HepG2 (cell line): ENCODE measurements around the gene PANK4. TPM values are rescaled to one million over a fixed set of nuclear protein-coding genes. Genes with fewer than 3 reads are reported as not detected.

ENCODE experiments used
- ATAC-seq: fragments of 200-7000 bp; cut with Tn5 transposase; 3 replicates; pipeline ENCODE4 v1.9.1; 2020; ENCODE audit warnings: mild to moderate bottlenecking, moderate library complexity
- BruUV-seq: library from RNA; stranded (reverse); fragments of 400-500 nt; replicated peaks from 2 replicates; lab custom pipeline; 2021; lab: Mats Ljungman, UMichigan
- CTCF ChIA-PET: fragments of 300-600 bp; formaldehyde crosslinking; extraction: SDS; loops from one replicate; lab custom pipeline; 2021; ENCODE audit warnings: low total read pairs, inconsistent platforms, low intra/inter-chr PET ratio; lab: Yijun Ruan, JAX
- POLR2A ChIA-PET: fragments of 350-600 bp; sonication (Branson Sonifier 250); formaldehyde crosslinking; loops from one replicate; lab custom pipeline; 2020; ENCODE audit warnings: antibody characterized with exemption, inconsistent platforms; lab: Yijun Ruan, JAX
- DNase-seq: peaks from one replicate; pipeline ENCODE4 v3.0.0-alpha.2; 2015; ENCODE audit warnings: low spot score
- FAIRE-seq: peaks from 3 replicates; lab custom pipeline; 2011; peaks lifted over from hg19 to GRCh38; lab: Jason Lieb, UNC
- H2AFZ ChIP-seq: one replicate; pipeline ENCODE4 v1.6.1; 2011; ENCODE audit warnings: low read length, inconsistent platforms
- H3K27ac ChIP-seq: fragments of 300-600 bp; 3 replicates; pipeline ENCODE4 v1.8.0; 2011; ENCODE audit warnings: mixed run types, mild to moderate bottlenecking, mixed read lengths, low read length, inconsistent platforms; ENCODE audit not compliant: insufficient read depth; ENCODE audit errors: extremely low read length
- H3K27me3 ChIP-seq, 2 experiments: fragments of 200-600 bp in 1 of 2; 2 replicates in 1 of 2; 3 replicates in 1 of 2; pipeline versions ENCODE4 v1.6.0 to v1.8.0; 2011; ENCODE audit warnings: low read length in 2 of 2, mild to moderate bottlenecking in 2 of 2, moderate library complexity in 2 of 2, inconsistent platforms in 1 of 2; ENCODE audit not compliant: insufficient read depth in 2 of 2, control insufficient read depth in 1 of 2
- H3K36me3 ChIP-seq, 2 experiments: fragments of 200-600 bp in 1 of 2; replicated peaks in 1 of 2; 2 replicates in 1 of 2; 3 replicates in 1 of 2; pipeline versions ENCODE4 v1.5.1 to v1.8.0; 2011; ENCODE audit warnings: low read length in 2 of 2, inconsistent platforms in 1 of 2; ENCODE audit not compliant: insufficient read depth in 2 of 2, control insufficient read depth in 1 of 2
- H3K4me1 ChIP-seq: 2 replicates; pipeline ENCODE4 v1.5.1; 2012; ENCODE audit warnings: low read length, inconsistent platforms; ENCODE audit not compliant: insufficient read depth
- H3K4me2 ChIP-seq: 2 replicates; pipeline ENCODE4 v1.6.0; 2011; ENCODE audit warnings: low read depth, low read length, inconsistent platforms
- H3K4me3 ChIP-seq, 3 experiments: fragments of 200-600 bp in 1 of 3; sonication (generic), shearing (Covaris generic) in 1 of 3; replicated peaks in 1 of 3; 2 replicates each; pipeline ENCODE4 v1.5.1; 2011 to 2016; ENCODE audit warnings: low read length in 3 of 3, inconsistent platforms in 2 of 3, low read depth in 2 of 3, mild to moderate bottlenecking in 2 of 3, control low read depth in 1 of 3, mixed read lengths in 1 of 3; ENCODE audit not compliant: insufficient read depth in 1 of 3
- H3K79me2 ChIP-seq: one replicate; pipeline ENCODE4 v1.6.1; 2011; ENCODE audit warnings: low read length, inconsistent platforms; ENCODE audit not compliant: insufficient read depth
- H3K9ac ChIP-seq: 2 replicates; pipeline ENCODE4 v1.6.0; 2011; ENCODE audit warnings: mild to moderate bottlenecking, low read depth, low read length, inconsistent platforms; ENCODE audit not compliant: insufficient read depth
- H3K9me3 ChIP-seq: 2 replicates; pipeline ENCODE4 v1.5.1; 2012; ENCODE audit warnings: mild to moderate bottlenecking, low read length
- H4K20me1 ChIP-seq: 2 replicates; pipeline ENCODE4 v1.6.0; 2011; ENCODE audit warnings: inconsistent platforms, mild to moderate bottlenecking, low read length, moderate library complexity; ENCODE audit not compliant: insufficient read depth
- BCL6 ChIP-seq: IDR thresholded peaks from 2 replicates; pipeline ENCODE4 v1.6.1; 2016; ENCODE audit warnings: missing genetic modification reagents, missing compliant biosample characterization
- RARA ChIP-seq: IDR thresholded peaks from 2 replicates; pipeline ENCODE4 v1.6.1; 2016; ENCODE audit warnings: missing genetic modification reagents, missing compliant biosample characterization
- RARG ChIP-seq: sonication (generic); formaldehyde crosslinking; IDR thresholded peaks from 2 replicates; pipeline ENCODE4 v1.4.0; 2020; ENCODE audit warnings: low read depth, mild to moderate bottlenecking, missing genetic modification reagents
- TCF12 ChIP-seq, 2 experiments: fragments of 450-650 bp in 1 of 2; sonication (generic) in 1 of 2; formaldehyde crosslinking in 1 of 2; IDR thresholded peaks; 2 replicates each; pipeline versions ENCODE4 v1.6.1 to v1.8.0; 2017 to 2022; ENCODE audit warnings: antibody characterized with exemption in 1 of 2, mild to moderate bottlenecking in 1 of 2, missing genetic modification reagents in 1 of 2, moderate library complexity in 1 of 2
- XRCC5 ChIP-seq: fragments of 200-400 bp; formaldehyde crosslinking; optimal IDR thresholded peaks from 2 replicates; pipeline ENCODE3; 2017; ENCODE audit warnings: mild to moderate bottlenecking, low read length
- ZC3H13 ChIP-seq: sonication (generic); formaldehyde crosslinking; IDR thresholded peaks from 2 replicates; pipeline ENCODE4 v1.8.1; 2023; ENCODE audit warnings: mild to moderate bottlenecking, missing genetic modification reagents, moderate library complexity
- ZFP82 ChIP-seq: sonication (generic); formaldehyde crosslinking; IDR thresholded peaks from 2 replicates; pipeline ENCODE4 v1.5.1; 2020; ENCODE audit warnings: mild to moderate bottlenecking, missing genetic modification reagents, borderline replicate concordance
- ZNF598 ChIP-seq: sonication (generic); formaldehyde crosslinking; IDR thresholded peaks from 2 replicates; pipeline ENCODE4 v1.5.1; 2020; ENCODE audit warnings: mild to moderate bottlenecking, missing genetic modification reagents, borderline replicate concordance
- WGBS: methylation state at CpG from one replicate; pipeline ENCODE4 v1.1.6; 2017; ENCODE audit warnings: low lambda C conversion rate; 5-methylcytosine and 5-hydroxymethylcytosine counted together
- in situ Hi-C: cut with HindIII; loops from 2 replicates; pipeline ENCODE4 v1.10.0; 2017; ENCODE audit warnings: low pct_unique_long_range_greater_than_20kb; ENCODE audit not compliant: extremely low pct_ligation_motif_present
- intact Hi-C: fragments of 100-400 bp; cut with micrococcal nuclease; formaldehyde crosslinking; loops from one replicate; pipeline ENCODE4 v1.10.0; 2022; ENCODE audit not compliant: unreplicated experiment
- polyA plus RNA-seq, 8 experiments: library from polyadenylated mRNA; depleted of rRNA in 3 of 8; stranded (reverse) in 7 of 8; unstranded in 1 of 8; fragments of >200 nt; fragmentation: Illumina TruSeq in 4 of 8; extraction: Trizol in 4 of 8; gene quantifications; 2 replicates each; pipeline versions ENCODE4 v1.2.1 to v1.2.3, GENCODE V29; 2011 to 2016; ENCODE audit warnings: low read depth in 4 of 8, missing spikeins in 1 of 8, mixed read lengths in 1 of 8; ENCODE audit not compliant: insufficient read depth in 1 of 8
- total RNA-seq, 5 experiments: library from RNA; depleted of rRNA; stranded (reverse); fragments of >200 nt; fragmentation: Illumina TruSeq; extraction: Trizol; gene quantifications; 2 replicates each; pipeline ENCODE4 v1.2.3, GENCODE V29; 2016; ENCODE audit warnings: low read depth in 1 of 5
- TF ChIP-seq, protein P1 (sequence below): IDR thresholded peaks from 2 replicates; pipeline ENCODE4 v1.4.0; 2020; ENCODE audit warnings: mild to moderate bottlenecking, missing genetic modification reagents
- TF ChIP-seq, protein P2 (sequence below): sonication (generic); formaldehyde crosslinking; conservative IDR thresholded peaks from 2 replicates; pipeline ENCODE4 v1.5.0; 2020; ENCODE audit warnings: missing genetic modification reagents
- TF ChIP-seq, protein P3 (sequence below): sonication (generic); formaldehyde crosslinking; IDR thresholded peaks from 2 replicates; pipeline ENCODE4 v1.9.0; 2022; ENCODE audit warnings: missing genetic modification reagents, mild to moderate bottlenecking, borderline replicate concordance
- TF ChIP-seq, protein P4 (sequence below): fragments of 450-650 bp; IDR thresholded peaks from 2 replicates; pipeline ENCODE4 v1.6.1; 2016
- TF ChIP-seq, protein P5 (sequence below): sonication (generic); formaldehyde crosslinking; IDR thresholded peaks from 2 replicates; pipeline ENCODE4 v1.5.0; 2020; ENCODE audit warnings: missing genetic modification reagents, mild to moderate bottlenecking, borderline replicate concordance

Gene PANK4
- total and polyA plus RNA-seq, 2 of the 13 experiments (the other 11 are each of a cell fraction or from before 2014, with no cell fraction given), result 17.4 to 19.3 TPM

DNA sequence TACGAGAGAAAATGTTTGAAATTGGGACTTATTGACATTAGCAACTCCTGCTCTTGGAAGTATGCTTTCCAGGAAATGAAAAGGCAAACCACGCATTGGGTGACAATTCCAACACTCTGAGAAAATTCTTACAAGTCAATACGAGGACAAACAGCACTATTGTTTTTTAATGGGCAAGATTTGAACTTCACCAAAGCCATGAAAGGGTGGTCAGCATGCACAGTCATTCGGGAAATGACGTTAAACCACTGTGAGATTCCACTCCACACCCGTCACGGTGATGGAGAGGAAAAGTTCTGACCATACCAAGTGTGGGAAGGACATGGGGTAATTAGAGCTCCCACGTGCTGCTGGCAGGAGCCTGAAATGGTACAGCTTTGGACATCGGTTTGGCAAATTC lies 48.0 kb upstream of the PANK4 start:
- CTCF ChIA-PET, result no interaction called here
- TF ChIP-seq, protein P1, sequence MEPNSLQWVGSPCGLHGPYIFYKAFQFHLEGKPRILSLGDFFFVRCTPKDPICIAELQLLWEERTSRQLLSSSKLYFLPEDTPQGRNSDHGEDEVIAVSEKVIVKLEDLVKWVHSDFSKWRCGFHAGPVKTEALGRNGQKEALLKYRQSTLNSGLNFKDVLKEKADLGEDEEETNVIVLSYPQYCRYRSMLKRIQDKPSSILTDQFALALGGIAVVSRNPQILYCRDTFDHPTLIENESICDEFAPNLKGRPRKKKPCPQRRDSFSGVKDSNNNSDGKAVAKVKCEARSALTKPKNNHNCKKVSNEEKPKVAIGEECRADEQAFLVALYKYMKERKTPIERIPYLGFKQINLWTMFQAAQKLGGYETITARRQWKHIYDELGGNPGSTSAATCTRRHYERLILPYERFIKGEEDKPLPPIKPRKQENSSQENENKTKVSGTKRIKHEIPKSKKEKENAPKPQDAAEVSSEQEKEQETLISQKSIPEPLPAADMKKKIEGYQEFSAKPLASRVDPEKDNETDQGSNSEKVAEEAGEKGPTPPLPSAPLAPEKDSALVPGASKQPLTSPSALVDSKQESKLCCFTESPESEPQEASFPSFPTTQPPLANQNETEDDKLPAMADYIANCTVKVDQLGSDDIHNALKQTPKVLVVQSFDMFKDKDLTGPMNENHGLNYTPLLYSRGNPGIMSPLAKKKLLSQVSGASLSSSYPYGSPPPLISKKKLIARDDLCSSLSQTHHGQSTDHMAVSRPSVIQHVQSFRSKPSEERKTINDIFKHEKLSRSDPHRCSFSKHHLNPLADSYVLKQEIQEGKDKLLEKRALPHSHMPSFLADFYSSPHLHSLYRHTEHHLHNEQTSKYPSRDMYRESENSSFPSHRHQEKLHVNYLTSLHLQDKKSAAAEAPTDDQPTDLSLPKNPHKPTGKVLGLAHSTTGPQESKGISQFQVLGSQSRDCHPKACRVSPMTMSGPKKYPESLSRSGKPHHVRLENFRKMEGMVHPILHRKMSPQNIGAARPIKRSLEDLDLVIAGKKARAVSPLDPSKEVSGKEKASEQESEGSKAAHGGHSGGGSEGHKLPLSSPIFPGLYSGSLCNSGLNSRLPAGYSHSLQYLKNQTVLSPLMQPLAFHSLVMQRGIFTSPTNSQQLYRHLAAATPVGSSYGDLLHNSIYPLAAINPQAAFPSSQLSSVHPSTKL (CRISPR knock-in tag), result peak; percentile 37; the same call in 1 of the 2 replicates
- TF ChIP-seq BCL6 (CRISPR knock-in tag) (peak; percentile 97), ZNF598 (no peak), RARA (CRISPR knock-in tag) (peak; percentile 74), XRCC5 (no peak), TCF12 (IDR thresholded peaks at IDR 0.05) (no peak), TCF12 (CRISPR knock-in tag; IDR thresholded peaks at IDR 0.05) (no peak), ZFP82 (CRISPR knock-in tag) (no peak), ZC3H13 (CRISPR knock-in tag) (no peak), RARG (CRISPR knock-in tag) (no peak)
- TF ChIP-seq, protein P2, sequence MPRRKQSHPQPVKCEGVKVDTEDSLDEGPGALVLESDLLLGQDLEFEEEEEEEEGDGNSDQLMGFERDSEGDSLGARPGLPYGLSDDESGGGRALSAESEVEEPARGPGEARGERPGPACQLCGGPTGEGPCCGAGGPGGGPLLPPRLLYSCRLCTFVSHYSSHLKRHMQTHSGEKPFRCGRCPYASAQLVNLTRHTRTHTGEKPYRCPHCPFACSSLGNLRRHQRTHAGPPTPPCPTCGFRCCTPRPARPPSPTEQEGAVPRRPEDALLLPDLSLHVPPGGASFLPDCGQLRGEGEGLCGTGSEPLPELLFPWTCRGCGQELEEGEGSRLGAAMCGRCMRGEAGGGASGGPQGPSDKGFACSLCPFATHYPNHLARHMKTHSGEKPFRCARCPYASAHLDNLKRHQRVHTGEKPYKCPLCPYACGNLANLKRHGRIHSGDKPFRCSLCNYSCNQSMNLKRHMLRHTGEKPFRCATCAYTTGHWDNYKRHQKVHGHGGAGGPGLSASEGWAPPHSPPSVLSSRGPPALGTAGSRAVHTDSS (CRISPR knock-in tag), result no peak
- TF ChIP-seq, protein P3, sequence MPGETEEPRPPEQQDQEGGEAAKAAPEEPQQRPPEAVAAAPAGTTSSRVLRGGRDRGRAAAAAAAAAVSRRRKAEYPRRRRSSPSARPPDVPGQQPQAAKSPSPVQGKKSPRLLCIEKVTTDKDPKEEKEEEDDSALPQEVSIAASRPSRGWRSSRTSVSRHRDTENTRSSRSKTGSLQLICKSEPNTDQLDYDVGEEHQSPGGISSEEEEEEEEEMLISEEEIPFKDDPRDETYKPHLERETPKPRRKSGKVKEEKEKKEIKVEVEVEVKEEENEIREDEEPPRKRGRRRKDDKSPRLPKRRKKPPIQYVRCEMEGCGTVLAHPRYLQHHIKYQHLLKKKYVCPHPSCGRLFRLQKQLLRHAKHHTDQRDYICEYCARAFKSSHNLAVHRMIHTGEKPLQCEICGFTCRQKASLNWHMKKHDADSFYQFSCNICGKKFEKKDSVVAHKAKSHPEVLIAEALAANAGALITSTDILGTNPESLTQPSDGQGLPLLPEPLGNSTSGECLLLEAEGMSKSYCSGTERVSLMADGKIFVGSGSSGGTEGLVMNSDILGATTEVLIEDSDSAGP (CRISPR knock-in tag), result no peak
- TF ChIP-seq, protein P4, sequence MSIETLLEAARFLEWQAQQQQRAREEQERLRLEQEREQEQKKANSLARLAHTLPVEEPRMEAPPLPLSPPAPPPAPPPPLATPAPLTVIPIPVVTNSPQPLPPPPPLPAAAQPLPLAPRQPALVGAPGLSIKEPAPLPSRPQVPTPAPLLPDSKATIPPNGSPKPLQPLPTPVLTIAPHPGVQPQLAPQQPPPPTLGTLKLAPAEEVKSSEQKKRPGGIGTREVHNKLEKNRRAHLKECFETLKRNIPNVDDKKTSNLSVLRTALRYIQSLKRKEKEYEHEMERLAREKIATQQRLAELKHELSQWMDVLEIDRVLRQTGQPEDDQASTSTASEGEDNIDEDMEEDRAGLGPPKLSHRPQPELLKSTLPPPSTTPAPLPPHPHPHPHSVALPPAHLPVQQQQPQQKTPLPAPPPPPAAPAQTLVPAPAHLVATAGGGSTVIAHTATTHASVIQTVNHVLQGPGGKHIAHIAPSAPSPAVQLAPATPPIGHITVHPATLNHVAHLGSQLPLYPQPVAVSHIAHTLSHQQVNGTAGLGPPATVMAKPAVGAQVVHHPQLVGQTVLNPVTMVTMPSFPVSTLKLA, result 0 out of 2 replicates have a peak, but pooled peaks have one; percentile 14
- TF ChIP-seq, protein P5, sequence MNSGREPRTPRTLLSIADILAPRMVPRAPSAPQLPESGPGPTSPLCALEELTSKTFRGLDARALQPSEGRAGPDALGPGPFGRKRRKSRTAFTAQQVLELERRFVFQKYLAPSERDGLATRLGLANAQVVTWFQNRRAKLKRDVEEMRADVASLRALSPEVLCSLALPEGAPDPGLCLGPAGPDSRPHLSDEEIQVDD, result no peak

More for the DNA sequence above, 48.0 kb upstream of the PANK4 start:
- no peak overlapping the region for H3K4me2 ChIP-seq
- WGBS, result 29% methylated on average over 9 of the region's 9 CpGs
- H3K4me3 ChIP-seq, result no peak overlapping the region
- no peak overlapping the region for H3K27ac ChIP-seq
- no peaks in the 10 kb centered on the region for H3K36me3 ChIP-seq
- POLR2A ChIA-PET, result no interaction called here
- in situ Hi-C loops, result no loop called here
- intact Hi-C loops, result no loop called here
- peaks cover 11% of the 10 kb centered on the region for H3K9me3 ChIP-seq
- no peaks in the 10 kb centered on the region for H3K79me2 ChIP-seq
- DNase-seq (no peak), FAIRE-seq (no peak), ATAC-seq (no peak)
- no TSS peak for BruUV-seq
- H2AFZ ChIP-seq, result no peak overlapping the region
- peaks cover 0 to 19% of the 10 kb centered on the region in 2 experiments; a peak in 2 of 5 replicates for H3K27me3 ChIP-seq
- peaks cover 83% of the 10 kb centered on the region for H3K4me1 ChIP-seq
- no peaks in the 10 kb centered on the region for H4K20me1 ChIP-seq
- no peak overlapping the region for H3K9ac ChIP-seq
